ENCODE measurements around the gene NOD2. TPM values are rescaled to one million over a fixed set of nuclear protein-coding genes. Genes with fewer than 3 reads are reported as not detected.

The NOD2 gene
- total RNA-seq, 1 experiment from 2014 or later = 5.4 TPM

DNA sequence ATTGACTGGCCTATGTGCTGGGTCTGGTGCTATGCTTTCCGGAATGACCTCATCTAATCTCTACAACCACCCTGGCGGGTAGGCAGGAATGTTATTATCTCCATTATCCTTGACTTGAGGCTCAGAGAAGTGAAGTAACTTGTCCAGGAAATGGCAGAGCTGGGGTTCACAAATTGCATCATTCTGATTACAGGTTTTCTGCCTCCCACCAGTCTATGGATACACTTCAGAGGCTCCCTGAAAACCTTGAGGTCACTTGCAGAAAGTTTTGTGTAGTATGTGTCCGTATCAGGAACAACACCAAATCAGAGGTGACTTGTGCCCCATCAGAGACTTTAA is 19.1 kb downstream of the NOD2 start:
- no peak overlapping the region for H3K27ac ChIP-seq (ENCODE audit: low read depth, low read length)
- CTCF ChIA-PET = no interaction called here
- POLR2A ChIA-PET = no interaction called here
- H3K79me2 ChIP-seq (ENCODE audit: insufficient read depth, low read length) = no peaks in the 10 kb centered on the region
- intact Hi-C loops (cut with micrococcal nuclease) = no loop called here
- BruUV-seq (replicated peaks) = no TSS peak
- no peaks in the 10 kb centered on the region for H4K20me1 ChIP-seq (ENCODE audit: insufficient read depth)
- no peak overlapping the region for H3K9ac ChIP-seq (ENCODE audit: low read length)
- ATAC-seq (no peak), DNase-seq (ENCODE audit: low read depth, low spot score) (no peak)
- TF ChIP-seq SIN3A (IDR thresholded peaks at IDR 0.05; ENCODE audit: low read depth) = no peak
- no peak for TF ChIP-seq FOSL1 (IDR thresholded peaks at IDR 0.05; ENCODE audit: low read depth)
- no peak for TF ChIP-seq JUND (IDR thresholded peaks at IDR 0.05)
- TF ChIP-seq MAX (IDR thresholded peaks at IDR 0.05) = no peak
- TF ChIP-seq, protein P1, sequence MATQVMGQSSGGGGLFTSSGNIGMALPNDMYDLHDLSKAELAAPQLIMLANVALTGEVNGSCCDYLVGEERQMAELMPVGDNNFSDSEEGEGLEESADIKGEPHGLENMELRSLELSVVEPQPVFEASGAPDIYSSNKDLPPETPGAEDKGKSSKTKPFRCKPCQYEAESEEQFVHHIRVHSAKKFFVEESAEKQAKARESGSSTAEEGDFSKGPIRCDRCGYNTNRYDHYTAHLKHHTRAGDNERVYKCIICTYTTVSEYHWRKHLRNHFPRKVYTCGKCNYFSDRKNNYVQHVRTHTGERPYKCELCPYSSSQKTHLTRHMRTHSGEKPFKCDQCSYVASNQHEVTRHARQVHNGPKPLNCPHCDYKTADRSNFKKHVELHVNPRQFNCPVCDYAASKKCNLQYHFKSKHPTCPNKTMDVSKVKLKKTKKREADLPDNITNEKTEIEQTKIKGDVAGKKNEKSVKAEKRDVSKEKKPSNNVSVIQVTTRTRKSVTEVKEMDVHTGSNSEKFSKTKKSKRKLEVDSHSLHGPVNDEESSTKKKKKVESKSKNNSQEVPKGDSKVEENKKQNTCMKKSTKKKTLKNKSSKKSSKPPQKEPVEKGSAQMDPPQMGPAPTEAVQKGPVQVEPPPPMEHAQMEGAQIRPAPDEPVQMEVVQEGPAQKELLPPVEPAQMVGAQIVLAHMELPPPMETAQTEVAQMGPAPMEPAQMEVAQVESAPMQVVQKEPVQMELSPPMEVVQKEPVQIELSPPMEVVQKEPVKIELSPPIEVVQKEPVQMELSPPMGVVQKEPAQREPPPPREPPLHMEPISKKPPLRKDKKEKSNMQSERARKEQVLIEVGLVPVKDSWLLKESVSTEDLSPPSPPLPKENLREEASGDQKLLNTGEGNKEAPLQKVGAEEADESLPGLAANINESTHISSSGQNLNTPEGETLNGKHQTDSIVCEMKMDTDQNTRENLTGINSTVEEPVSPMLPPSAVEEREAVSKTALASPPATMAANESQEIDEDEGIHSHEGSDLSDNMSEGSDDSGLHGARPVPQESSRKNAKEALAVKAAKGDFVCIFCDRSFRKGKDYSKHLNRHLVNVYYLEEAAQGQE (IDR thresholded peaks at IDR 0.05; ENCODE audit: low read depth) = no peak
- no peak for TF ChIP-seq ZBTB33 (IDR thresholded peaks at IDR 0.05; ENCODE audit: extremely low read depth, insufficient replicate concordance, low read length)
- no peak for TF ChIP-seq YY1 (IDR thresholded peaks at IDR 0.05; ENCODE audit: extremely low read depth, insufficient replicate concordance, low read depth, low read length)
- TF ChIP-seq POLR2AphosphoS5 (IDR thresholded peaks at IDR 0.05; ENCODE audit: low read depth, low read length) = no peak
- no peak for TF ChIP-seq EZH2 (IDR thresholded peaks at IDR 0.05)
- TF ChIP-seq RAD21 (IDR thresholded peaks at IDR 0.05; ENCODE audit: low read depth) = no peak
- no peaks in the 10 kb centered on the region for H3K9me2 ChIP-seq (ENCODE audit: insufficient read depth)
- no peak overlapping the region for H2AFZ ChIP-seq (ENCODE audit: low read depth, low read length, poor library complexity, severe bottlenecking)
- no peaks in the 10 kb centered on the region for H3K27me3 ChIP-seq (ENCODE audit: insufficient read depth, low read length)
- H3K4me2 ChIP-seq (ENCODE audit: low read length) = no peak overlapping the region
- no peak overlapping the region for H3K4me3 ChIP-seq (replicated peaks in 1 of 2; ENCODE audit: low read depth in 1 of 2, low read length in 2 of 2)
- RAD21 ChIA-PET (ENCODE audit: low non-redundant PET in 1 of 2, low total read pairs in 2 of 2, uncharacterized antibody in 2 of 2, unreplicated experiment in 2 of 2) = no interaction called here
- no peaks in the 10 kb centered on the region for H3K4me1 ChIP-seq (ENCODE audit: control insufficient read depth in 1 of 2, insufficient read depth in 2 of 2, low read length in 2 of 2)
- no peaks in the 10 kb centered on the region for H3K36me3 ChIP-seq (ENCODE audit: control insufficient read depth in 1 of 2, insufficient read depth in 2 of 2, low read length in 2 of 2)
- H3K9me3 ChIP-seq (ENCODE audit: control insufficient read depth in 1 of 2, insufficient read depth in 1 of 2, low read depth in 1 of 2, low read length in 2 of 2) = no peaks in the 10 kb centered on the region
